GM21360 (cell line): ENCODE data around the gene FAAP20.

Source experiments
- ATAC-seq: cut with Tn5 transposase; IDR thresholded peaks from one replicate; pipeline ENCODE4 v1.9.1; 2021; ENCODE audit warnings: mild to moderate bottlenecking, moderate library complexity; ENCODE audit not compliant: unreplicated experiment

FAAP20 gene

GRCh38 chr1:2212532-2213491, 18.2 kb upstream of the FAAP20 start:
- ATAC-seq: no peak

- ATAC-seq: no peak
These were observed 17.6 kb upstream of the FAAP20 start for GRCh38 chr1:2212274-2212531.

- ATAC-seq: no peak
These were observed 16.2 kb upstream of the FAAP20 start for GRCh38 chr1:2210786-2211185.

- ATAC-seq: no peak
These were observed 15.6 kb upstream of the FAAP20 start for GRCh38 chr1:2210084-2210653.

- ATAC-seq: no peak
These were observed 15.0 kb upstream of the FAAP20 start for GRCh38 chr1:2209400-2210083.

- ATAC-seq: no peak
These were observed 14.0 kb upstream of the FAAP20 start for GRCh38 chr1:2208309-2209239.

GRCh38 chr1:2206813-2207487, 12.4 kb upstream of the FAAP20 start:
- no peak for ATAC-seq

- ATAC-seq: peak; percentile 54
These were observed 10.8 kb upstream of the FAAP20 start for GRCh38 chr1:2205191-2205952.

GRCh38 chr1:2204415-2205190, 10.0 kb upstream of the FAAP20 start:
- ATAC-seq: no peak

- ATAC-seq: no peak
These were observed 9.3 kb upstream of the FAAP20 start for GRCh38 chr1:2203671-2204414.

GRCh38 chr1:2202843-2203601, 8.4 kb upstream of the FAAP20 start:
- no peak for ATAC-seq

- no peak for ATAC-seq
These were observed 7.5 kb upstream of the FAAP20 start for GRCh38 chr1:2202008-2202575.

- no peak for ATAC-seq
These were observed 6.5 kb upstream of the FAAP20 start for GRCh38 chr1:2201062-2201461.

GRCh38 chr1:2200308-2200943, 5.9 kb upstream of the FAAP20 start:
- ATAC-seq: no peak

GRCh38 chr1:2199042-2199810, 4.7 kb upstream of the FAAP20 start:
- no peak for ATAC-seq

- no peak for ATAC-seq
These were observed 4.0 kb upstream of the FAAP20 start for GRCh38 chr1:2198571-2198970.
